Transverse colon (tissue), 3 donors: ENCODE measurements around the gene CYP2F1.

Source experiments
- CTCF ChIP-seq, 5 experiments: fragments of 200-600 bp in 3 of 5; fragments of 450-650 bp in 2 of 5; sonication (generic) in 3 of 5; IDR thresholded peaks; 1 replicate in 2 of 5; 2 replicates in 3 of 5; pipeline ENCODE4 v1.5.1; 2016 to 2017; ENCODE audit warnings: antibody characterized with exemption in 5 of 5, inconsistent platforms in 3 of 5, mild to moderate bottlenecking in 2 of 5, moderate library complexity in 1 of 5
- POLR2A ChIP-seq: fragments of 450-650 bp; IDR thresholded peaks from one replicate; pipeline ENCODE4 v1.6.1; 2016; ENCODE audit warnings: antibody characterized with exemption, mild to moderate bottlenecking, moderate library complexity

- no peak for TF ChIP-seq POLR2A
- TF ChIP-seq CTCF (IDR thresholded peaks at IDR 0.05): no peak
These were observed 19.0 kb downstream of the CYP2F1 start for GRCh38 chr19:41133260-41133659.
